HepG2 (cell line): Measurements from ENCODE around the gene TMEM44. TPM values are rescaled to one million over a fixed set of nuclear protein-coding genes. Genes with fewer than 3 reads are reported as not detected.

Experiments
- ARID4A ChIP-seq: sonication (generic); formaldehyde crosslinking; IDR thresholded peaks from 2 replicates; pipeline ENCODE4 v1.5.0; 2020; ENCODE audit warnings: mild to moderate bottlenecking, missing genetic modification reagents, borderline replicate concordance
- ATF5 ChIP-seq: sonication (generic); formaldehyde crosslinking; IDR thresholded peaks from 2 replicates; pipeline ENCODE4 v1.4.0; 2020; ENCODE audit warnings: mild to moderate bottlenecking, low read depth, missing genetic modification reagents
- CHD2 ChIP-seq: IDR thresholded peaks from 2 replicates; pipeline ENCODE4 v1.6.1; 2011; ENCODE audit warnings: low read depth, low read length, improper control_type of control experiment
- GMEB1 ChIP-seq: sonication (generic); formaldehyde crosslinking; IDR thresholded peaks from 2 replicates; pipeline ENCODE4 v1.5.1; 2020; ENCODE audit warnings: missing genetic modification reagents, mild to moderate bottlenecking, borderline replicate concordance
- GTF3A ChIP-seq: sonication (generic); formaldehyde crosslinking; conservative IDR thresholded peaks from 2 replicates; pipeline ENCODE4 v1.4.0; 2020; ENCODE audit warnings: mild to moderate bottlenecking, missing genetic modification reagents
- LCORL ChIP-seq, 2 experiments: fragments of 450-650 bp in 1 of 2; sonication (generic) in 1 of 2; formaldehyde crosslinking in 1 of 2; IDR thresholded peaks; 2 replicates each; pipeline versions ENCODE4 v1.5.0 to v1.6.1; 2017 to 2020; ENCODE audit warnings: antibody characterized with exemption in 1 of 2, missing genetic modification reagents in 1 of 2
- MXI1 ChIP-seq: IDR thresholded peaks from 3 replicates; pipeline ENCODE4 v1.6.1; 2012; ENCODE audit warnings: low read depth, low read length, inconsistent platforms, borderline replicate concordance
- PITX1 ChIP-seq: sonication (generic); formaldehyde crosslinking; IDR thresholded peaks from 2 replicates; pipeline ENCODE4 v1.5.1; 2020; ENCODE audit warnings: mild to moderate bottlenecking, missing genetic modification reagents
- TARDBP ChIP-seq: sonication (generic); formaldehyde crosslinking; IDR thresholded peaks from 2 replicates; pipeline ENCODE4 v1.8.0; 2022; ENCODE audit warnings: mild to moderate bottlenecking, missing genetic modification reagents
- TCF12 ChIP-seq, 2 experiments: fragments of 450-650 bp in 1 of 2; sonication (generic) in 1 of 2; formaldehyde crosslinking in 1 of 2; IDR thresholded peaks; 2 replicates each; pipeline versions ENCODE4 v1.6.1 to v1.8.0; 2017 to 2022; ENCODE audit warnings: antibody characterized with exemption in 1 of 2, mild to moderate bottlenecking in 1 of 2, missing genetic modification reagents in 1 of 2, moderate library complexity in 1 of 2
- THAP11 ChIP-seq: IDR thresholded peaks from 2 replicates; pipeline ENCODE4 v1.6.1; 2016; ENCODE audit warnings: missing biosample characterization, missing genetic modification reagents
- ZBTB34 ChIP-seq: sonication (generic); formaldehyde crosslinking; IDR thresholded peaks from 2 replicates; pipeline ENCODE4 v1.8.0; 2022; ENCODE audit warnings: mild to moderate bottlenecking, missing genetic modification reagents
- ZNF235 ChIP-seq: sonication (generic); formaldehyde crosslinking; IDR thresholded peaks from 2 replicates; pipeline ENCODE4 v1.8.1; 2023; ENCODE audit warnings: mild to moderate bottlenecking, missing genetic modification reagents, borderline replicate concordance
- ZNF253 ChIP-seq: sonication (generic); formaldehyde crosslinking; IDR thresholded peaks from 2 replicates; pipeline ENCODE4 v1.8.0; 2022; ENCODE audit warnings: mild to moderate bottlenecking, missing genetic modification reagents, borderline replicate concordance
- ZNF263 ChIP-seq: sonication (generic); formaldehyde crosslinking; IDR thresholded peaks from 2 replicates; pipeline ENCODE4 v1.4.0; 2020; ENCODE audit warnings: missing genetic modification reagents
- ZNF557 ChIP-seq: sonication (generic); formaldehyde crosslinking; IDR thresholded peaks from 2 replicates; pipeline ENCODE4 v1.4.0; 2020; ENCODE audit warnings: missing genetic modification reagents
- ZNF564 ChIP-seq: sonication (generic); formaldehyde crosslinking; IDR thresholded peaks from 2 replicates; pipeline ENCODE4 v1.8.1; 2023; ENCODE audit warnings: mild to moderate bottlenecking, missing genetic modification reagents
- ZNF761 ChIP-seq: sonication (generic); formaldehyde crosslinking; conservative IDR thresholded peaks from 2 replicates; pipeline ENCODE4 v1.4.0; 2020; ENCODE audit warnings: mild to moderate bottlenecking, missing genetic modification reagents
- ZNF816 ChIP-seq: sonication (generic); formaldehyde crosslinking; IDR thresholded peaks from 2 replicates; pipeline ENCODE4 v1.8.0; 2022; ENCODE audit warnings: missing genetic modification reagents, mild to moderate bottlenecking, borderline replicate concordance
- ZSCAN12 ChIP-seq: sonication (generic); formaldehyde crosslinking; IDR thresholded peaks from 2 replicates; pipeline ENCODE4 v1.9.0; 2021; ENCODE audit warnings: mild to moderate bottlenecking, missing genetic modification reagents
- polyA plus RNA-seq, 8 experiments: library from polyadenylated mRNA; depleted of rRNA in 3 of 8; stranded (reverse) in 7 of 8; unstranded in 1 of 8; fragments of >200 nt; fragmentation: Illumina TruSeq in 4 of 8; extraction: Trizol in 4 of 8; gene quantifications; 2 replicates each; pipeline versions ENCODE4 v1.2.1 to v1.2.3, GENCODE V29; 2011 to 2016; ENCODE audit warnings: low read depth in 4 of 8, missing spikeins in 1 of 8, mixed read lengths in 1 of 8; ENCODE audit not compliant: insufficient read depth in 1 of 8
- total RNA-seq, 5 experiments: library from RNA; depleted of rRNA; stranded (reverse); fragments of >200 nt; fragmentation: Illumina TruSeq; extraction: Trizol; gene quantifications; 2 replicates each; pipeline ENCODE4 v1.2.3, GENCODE V29; 2016; ENCODE audit warnings: low read depth in 1 of 5

The TMEM44 gene
- total and polyA plus RNA-seq, 2 of the 13 experiments (the other 11 are each of a cell fraction or from before 2014, with no cell fraction given): 7.3 to 13.8 TPM

GRCh38 chr3:194682694-194683310, 49.6 kb upstream of the TMEM44 start (continued):
- TF ChIP-seq ARID4A (CRISPR knock-in tag): peak; percentile 41; the same call in 1 of the 2 replicates
- 0 out of 2 replicates have a peak, but pooled peaks have one; percentile 28 for TF ChIP-seq ZNF253 (CRISPR knock-in tag)
- 0 out of 2 replicates have a peak, but pooled peaks have one; percentile 35 for TF ChIP-seq ZNF557
- TF ChIP-seq PITX1 (CRISPR knock-in tag): no peak
- TF ChIP-seq ZNF263 (CRISPR knock-in tag): peak; percentile 56
- 0 out of 2 replicates have a peak, but pooled peaks have one; percentile 39 for TF ChIP-seq ATF5 (CRISPR knock-in tag)
- 0 out of 2 replicates have a peak, but pooled peaks have one; percentile 35 for TF ChIP-seq TARDBP (CRISPR knock-in tag)
- TF ChIP-seq ZSCAN12 (CRISPR knock-in tag): no peak
- no peak for TF ChIP-seq ZNF564 (CRISPR knock-in tag)
- TF ChIP-seq ZBTB34 (CRISPR knock-in tag): 0 out of 2 replicates have a peak, but pooled peaks have one; percentile 50
- TF ChIP-seq GMEB1 (CRISPR knock-in tag): 0 out of 2 replicates have a peak, but pooled peaks have one; percentile 22
- TF ChIP-seq TCF12 (IDR thresholded peaks at IDR 0.05): no peak
- no peak for TF ChIP-seq TCF12 (CRISPR knock-in tag; IDR thresholded peaks at IDR 0.05)
- TF ChIP-seq LCORL (IDR thresholded peaks at IDR 0.05): no peak
- peak; percentile 73 for TF ChIP-seq LCORL (CRISPR knock-in tag; IDR thresholded peaks at IDR 0.05)
- no peak for TF ChIP-seq ZNF816 (CRISPR knock-in tag)
- no peak for TF ChIP-seq ZNF235 (CRISPR knock-in tag)
- no peak for TF ChIP-seq MXI1
- no peak for TF ChIP-seq ZNF761 (CRISPR knock-in tag)
- TF ChIP-seq GTF3A (CRISPR knock-in tag): no peak
- no peak for TF ChIP-seq CHD2
- TF ChIP-seq THAP11 (CRISPR knock-in tag): no peak
